Esophagus squamous epithelium (tissue), 5 donors: Measurements from ENCODE around the gene CKB. TPM values are rescaled to one million over a fixed set of nuclear protein-coding genes. Genes with fewer than 3 reads are reported as not detected.
A peak's percentile ranks its signal among the peaks of the same experiment; 100 is the strongest.

Experiments
- DNase-seq: peaks from one replicate; lab custom pipeline; 2025; lab: John Stamatoyannopoulos, UW
- H3K27ac ChIP-seq, 4 donors: fragments of 200-600 bp; sonication (generic); one replicate each; pipeline ENCODE4 v1.5.1; 2016 to 2019; ENCODE audit warnings: mild to moderate bottlenecking in 1 of 4
- H3K27me3 ChIP-seq, 4 donors: fragments of 200-600 bp; sonication (generic); 1 replicate in 3 of 4; 2 replicates in 1 of 4; pipeline versions ENCODE4 v1.5.1 to v1.6.0; 2017 to 2021; ENCODE audit warnings: antibody characterized with exemption in 1 of 4
- H3K36me3 ChIP-seq, 3 donors: fragments of 200-600 bp; sonication (generic); one replicate each; pipeline ENCODE4 v1.5.1; 2016 to 2019
- H3K4me1 ChIP-seq, 3 donors: fragments of 200-600 bp; sonication (generic); one replicate each; pipeline ENCODE4 v1.5.1; 2017 to 2019
- H3K4me3 ChIP-seq, 4 donors: fragments of 200-600 bp; sonication (generic); 1 replicate in 3 of 4; 2 replicates in 1 of 4; pipeline ENCODE4 v1.5.1; 2016 to 2019; ENCODE audit warnings: mild to moderate bottlenecking in 2 of 4, moderate library complexity in 1 of 4
- H3K9me3 ChIP-seq, 3 donors: fragments of 200-600 bp; sonication (generic); one replicate each; pipeline ENCODE4 v1.5.1; 2016 to 2019
- POLR2A ChIP-seq, 4 donors: fragments of 450-650 bp; IDR thresholded peaks; one replicate each; pipeline ENCODE4 v1.6.1; 2017; ENCODE audit warnings: antibody characterized with exemption in 4 of 4, mild to moderate bottlenecking in 4 of 4, moderate library complexity in 3 of 4
- WGBS, 2 donors: methylation state at CpG; one replicate each; pipeline ENCODE4 v1.1.5; 2018; 5-methylcytosine and 5-hydroxymethylcytosine counted together
- intact Hi-C: fragments of 100-400 bp; cut with DNase I; formaldehyde crosslinking; loops from one replicate; pipeline ENCODE4 v1.15.0; 2022
- total RNA-seq, 4 donors: library from RNA; depleted of rRNA; stranded (reverse); fragments of >200 nt; gene quantifications; one replicate each; pipeline ENCODE4 v1.1.0, GENCODE V29; 2016
- TF ChIP-seq, protein P1 (sequence below), 6 experiments: fragments of 450-650 bp in 4 of 6; fragments of 200-600 bp in 2 of 6; sonication (generic) in 2 of 6; IDR thresholded peaks; one replicate each; pipeline ENCODE4 v1.5.1; 2016 to 2019; ENCODE audit warnings: antibody characterized with exemption in 6 of 6, mild to moderate bottlenecking in 4 of 6, moderate library complexity in 4 of 6
- donor health status: DM: yes; HTN: yes; CAD: no.

The CKB gene
- total RNA-seq, 4 donors from 2014 or later, result 27.2 to 204 (median 37.6) TPM

GRCh38 chr14:103563226-103563620 lies 40.6 kb upstream of the CKB start:
- Histone ChIP-seq H3K36me3 (peaks cover 0 to 35% (median 6%) of the 10 kb centered on the region in 3 donors), H3K9me3 (no peaks in the 10 kb centered on the region), H3K27ac (peak overlapping the region; percentile 95 to 100 (median 98)), H3K27me3 (no peaks in the 10 kb centered on the region), H3K4me3 (peak overlapping the region; percentile 89 to 100 (median 95)), H3K4me1 (peaks cover 42 to 76% (median 43%) of the 10 kb centered on the region in 3 donors)
- intact Hi-C loops, result no loop called here
- WGBS, 2 donors, result 1% methylated on average over 22 of the region's 22 CpGs
- TF ChIP-seq POLR2A (IDR thresholded peaks at IDR 0.05), result no peak
- TF ChIP-seq, protein P1, sequence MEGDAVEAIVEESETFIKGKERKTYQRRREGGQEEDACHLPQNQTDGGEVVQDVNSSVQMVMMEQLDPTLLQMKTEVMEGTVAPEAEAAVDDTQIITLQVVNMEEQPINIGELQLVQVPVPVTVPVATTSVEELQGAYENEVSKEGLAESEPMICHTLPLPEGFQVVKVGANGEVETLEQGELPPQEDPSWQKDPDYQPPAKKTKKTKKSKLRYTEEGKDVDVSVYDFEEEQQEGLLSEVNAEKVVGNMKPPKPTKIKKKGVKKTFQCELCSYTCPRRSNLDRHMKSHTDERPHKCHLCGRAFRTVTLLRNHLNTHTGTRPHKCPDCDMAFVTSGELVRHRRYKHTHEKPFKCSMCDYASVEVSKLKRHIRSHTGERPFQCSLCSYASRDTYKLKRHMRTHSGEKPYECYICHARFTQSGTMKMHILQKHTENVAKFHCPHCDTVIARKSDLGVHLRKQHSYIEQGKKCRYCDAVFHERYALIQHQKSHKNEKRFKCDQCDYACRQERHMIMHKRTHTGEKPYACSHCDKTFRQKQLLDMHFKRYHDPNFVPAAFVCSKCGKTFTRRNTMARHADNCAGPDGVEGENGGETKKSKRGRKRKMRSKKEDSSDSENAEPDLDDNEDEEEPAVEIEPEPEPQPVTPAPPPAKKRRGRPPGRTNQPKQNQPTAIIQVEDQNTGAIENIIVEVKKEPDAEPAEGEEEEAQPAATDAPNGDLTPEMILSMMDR (IDR thresholded peaks at IDR 0.05), result no peak
- no peak for DNase-seq

GRCh38 chr14:103562429-103563225 lies 40.0 kb upstream of the CKB start, which contains the start of the genes BAG5 and COA8:
Gene BAG5 (minus strand): TSS chr14:103562657. CDS start chr14:103561164, 1,493 bp downstream.
Gene COA8 (plus strand): TSS chr14:103562960. CDS start chr14:103563002, 42 bp downstream.
- Histone ChIP-seq H3K27ac (peak within 1 kb of the TSS; percentile 95 to 100 (median 98)), H3K27me3 (no peaks in the 10 kb centered on the region), H3K4me1 (peaks cover 41 to 82% (median 43%) of the 10 kb centered on the region in 3 donors), H3K36me3 (peaks cover 0 to 41% (median 9%) of the 10 kb centered on the region in 3 donors), H3K4me3 (peak within 1 kb of the TSS; percentile 89 to 100 (median 95)), H3K9me3 (no peaks in the 10 kb centered on the region)
- DNase-seq, result no peak
- 0% methylated on average over 6 of the region's 109 CpGs; no CpG with 5 or more reads in 1 of the 2 donors for WGBS, 2 donors
- peak in 3 of 4 donors; percentile 14 to 90 (median 81) for TF ChIP-seq POLR2A (IDR thresholded peaks at IDR 0.05)
- TF ChIP-seq, protein P1 (IDR thresholded peaks at IDR 0.05), result peak in 3 of 6 experiments; percentile 17 to 51 (median 37)
- intact Hi-C loops, result no loop called here

- DNase-seq, result no peak
- Histone ChIP-seq H3K27me3 (no peaks in the 10 kb centered on the region), H3K27ac (peak overlapping the region; percentile 95 to 100 (median 98)), H3K4me1 (peaks cover 43 to 87% (median 46%) of the 10 kb centered on the region in 3 donors), H3K9me3 (no peaks in the 10 kb centered on the region), H3K36me3 (peaks cover 0 to 42% (median 9%) of the 10 kb centered on the region in 3 donors), H3K4me3 (peak overlapping the region; percentile 89 to 100 (median 95))
- intact Hi-C loops, result no loop called here
- TF ChIP-seq, protein P1 (IDR thresholded peaks at IDR 0.05), result no peak
- TF ChIP-seq POLR2A (IDR thresholded peaks at IDR 0.05), result no peak
- 0% methylated on average over 2 of the region's 25 CpGs for WGBS, 2 donors
These were observed 39.5 kb upstream of the CKB start for GRCh38 chr14:103562179-103562428.

DNA sequence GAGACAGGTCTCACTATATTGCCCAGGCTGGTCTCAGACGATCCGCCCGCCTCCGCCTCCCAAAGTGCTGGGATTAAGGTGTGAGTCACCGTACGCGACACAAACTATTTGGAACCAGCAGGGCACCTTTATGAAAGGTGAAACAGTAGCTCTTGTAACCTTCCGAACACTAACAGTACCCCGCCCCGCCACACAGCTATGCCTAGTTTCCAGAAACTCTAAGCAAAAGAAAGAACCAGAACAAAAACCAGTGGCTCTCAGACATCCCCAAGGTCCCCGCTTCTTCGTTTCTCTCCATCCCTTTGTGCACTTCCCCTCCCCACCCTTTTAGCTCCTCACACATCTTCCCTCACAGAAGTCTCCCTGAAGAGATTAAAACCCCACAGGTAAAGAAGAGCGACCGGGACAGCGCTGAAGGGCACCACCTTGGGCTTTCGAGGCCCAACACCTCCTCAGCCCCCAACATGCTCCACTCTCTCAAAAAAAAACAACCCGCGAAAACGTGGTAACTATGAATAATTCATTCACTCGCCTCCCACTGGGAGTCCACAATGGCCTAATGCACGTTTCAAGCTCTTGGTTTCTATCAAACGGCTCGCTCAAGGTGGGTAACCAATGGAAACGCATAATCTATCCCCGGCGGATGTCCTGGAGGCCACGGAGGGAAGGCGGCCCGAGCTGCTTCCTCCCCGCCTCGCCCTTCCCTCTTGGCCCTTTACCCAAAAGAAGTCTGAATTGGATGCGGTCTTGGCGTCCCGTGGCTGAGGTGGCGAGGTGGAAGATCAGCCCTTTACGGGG lies 39.0 kb upstream of the CKB start:
- no peaks in the 10 kb centered on the region for H3K9me3 ChIP-seq
- H3K4me3 ChIP-seq, result peak overlapping the region; percentile 89 to 100 (median 95)
- peaks cover 43 to 88% (median 47%) of the 10 kb centered on the region in 3 donors for H3K4me1 ChIP-seq
- WGBS, 2 donors, result 2 to 4% methylated on average over 25 to 28 of the region's 36 CpGs
- peaks cover 0 to 37% (median 9%) of the 10 kb centered on the region in 3 donors for H3K36me3 ChIP-seq
- H3K27ac ChIP-seq, result peak overlapping the region; percentile 95 to 100 (median 98)
- H3K27me3 ChIP-seq, result no peaks in the 10 kb centered on the region
- TF ChIP-seq, protein P1 (IDR thresholded peaks at IDR 0.05), result peak in 2 of 6 experiments; percentile 30 to 38
- TF ChIP-seq POLR2A (IDR thresholded peaks at IDR 0.05), result peak in 1 of 4 donors; percentile 22
- intact Hi-C loops, result no loop called here
- DNase-seq, result no peak
